ENCODE measurements around the gene PCDHB9.

GRCh38 chr5:141150224-141150992, 36.6 kb upstream of the PCDHB9 start:
- TF ChIP-seq, protein P1, sequence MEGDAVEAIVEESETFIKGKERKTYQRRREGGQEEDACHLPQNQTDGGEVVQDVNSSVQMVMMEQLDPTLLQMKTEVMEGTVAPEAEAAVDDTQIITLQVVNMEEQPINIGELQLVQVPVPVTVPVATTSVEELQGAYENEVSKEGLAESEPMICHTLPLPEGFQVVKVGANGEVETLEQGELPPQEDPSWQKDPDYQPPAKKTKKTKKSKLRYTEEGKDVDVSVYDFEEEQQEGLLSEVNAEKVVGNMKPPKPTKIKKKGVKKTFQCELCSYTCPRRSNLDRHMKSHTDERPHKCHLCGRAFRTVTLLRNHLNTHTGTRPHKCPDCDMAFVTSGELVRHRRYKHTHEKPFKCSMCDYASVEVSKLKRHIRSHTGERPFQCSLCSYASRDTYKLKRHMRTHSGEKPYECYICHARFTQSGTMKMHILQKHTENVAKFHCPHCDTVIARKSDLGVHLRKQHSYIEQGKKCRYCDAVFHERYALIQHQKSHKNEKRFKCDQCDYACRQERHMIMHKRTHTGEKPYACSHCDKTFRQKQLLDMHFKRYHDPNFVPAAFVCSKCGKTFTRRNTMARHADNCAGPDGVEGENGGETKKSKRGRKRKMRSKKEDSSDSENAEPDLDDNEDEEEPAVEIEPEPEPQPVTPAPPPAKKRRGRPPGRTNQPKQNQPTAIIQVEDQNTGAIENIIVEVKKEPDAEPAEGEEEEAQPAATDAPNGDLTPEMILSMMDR (conservative IDR thresholded peaks at IDR 0.05) = no peak
- TF ChIP-seq EZH2 (IDR thresholded peaks at IDR 0.05; ENCODE audit: low read depth) = no peak
